ENCODE results near the gene RAB3C.

DNA sequence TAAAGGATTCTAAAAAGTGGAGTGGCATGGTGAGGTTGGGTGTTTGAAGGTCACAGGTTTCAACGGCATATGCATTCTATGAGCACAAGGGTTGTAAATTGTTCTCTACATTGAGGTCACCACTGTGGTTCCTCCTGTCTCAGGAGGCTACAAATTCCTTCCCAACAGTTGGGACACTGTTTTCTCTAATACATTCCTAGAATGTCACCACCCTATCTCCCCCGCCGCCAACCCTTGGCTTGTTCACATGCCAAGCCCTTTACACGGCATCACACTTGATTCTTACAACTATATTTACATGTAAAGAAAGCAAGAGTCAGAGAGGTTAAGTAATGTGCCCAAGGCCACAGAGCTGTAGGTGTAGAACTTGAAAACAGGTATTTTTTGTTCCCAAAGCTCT is 315.1 kb downstream of the RAB3C start:
- TF ChIP-seq ZNF70 (CRISPR knock-in tag; IDR thresholded peaks at IDR 0.05) (no peak), SNAI2 (CRISPR knock-in tag; IDR thresholded peaks at IDR 0.05) (no peak), PATZ1 (CRISPR knock-in tag; IDR thresholded peaks at IDR 0.05; ENCODE audit: borderline replicate concordance) (no peak), GLIS3 (CRISPR knock-in tag; IDR thresholded peaks at IDR 0.05) (no peak), ZFP30 (CRISPR knock-in tag; IDR thresholded peaks at IDR 0.05) (no peak)

All from SK-N-SH treated with all-trans-retinoic acid at 6 μM for 48 hours (cell line).